NCI-H460 (cell line): ENCODE data around the gene MYH16. TPM values are rescaled to one million over a fixed set of nuclear protein-coding genes. Genes with fewer than 3 reads are reported as not detected.
"Not testable (repeated sequence)": the region's sequence is repeated elsewhere in the genome, so short reads cannot be mapped to it uniquely, and the experiment has no call there.

Source experiments
- DNase-seq: peaks from one replicate; pipeline ENCODE4 v3.0.0-alpha.2; 2016; ENCODE audit warnings: low read depth; ENCODE audit errors: extremely low read depth
- total RNA-seq: library from RNA; depleted of rRNA; stranded (reverse); fragments of >200 nt; shearing (Covaris generic); gene quantifications from 2 replicates; pipeline ENCODE4 v1.2.3, GENCODE V29; 2014; rRNA removed

Gene MYH16
- total RNA-seq, 1 experiment from 2014 or later = not detected

GRCh38 chr7:99340659-99341058 is 68.0 kb downstream of the MYH16 start:
- no peak for DNase-seq

- no peak for DNase-seq
These were observed 71.5 kb downstream of the MYH16 start for GRCh38 chr7:99344061-99344647.

DNA sequence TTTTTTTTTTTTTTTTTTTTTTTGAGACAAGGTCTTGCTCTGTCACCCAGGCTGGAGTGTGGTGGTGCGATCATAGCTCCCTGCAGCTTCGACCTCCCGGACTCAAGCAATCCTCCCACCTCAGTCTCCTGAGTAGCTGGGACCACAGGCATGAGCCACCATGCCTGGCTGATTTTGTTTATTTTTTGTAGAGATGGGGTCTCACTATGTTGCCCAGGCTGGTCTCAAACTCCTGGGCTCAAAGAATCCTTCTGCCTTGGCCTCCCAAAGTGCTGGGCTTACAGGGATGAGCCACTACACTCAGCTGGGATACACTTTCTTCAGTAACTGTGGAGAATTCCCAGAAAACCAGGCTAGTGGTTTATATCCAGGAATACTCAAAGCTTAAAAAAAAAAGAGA is 78.0 kb downstream of the MYH16 start:
- DNase-seq = not testable (repeated sequence)

- DNase-seq = no peak
These were observed 79.6 kb downstream of the MYH16 start for GRCh38 chr7:99352247-99352646.

DNA sequence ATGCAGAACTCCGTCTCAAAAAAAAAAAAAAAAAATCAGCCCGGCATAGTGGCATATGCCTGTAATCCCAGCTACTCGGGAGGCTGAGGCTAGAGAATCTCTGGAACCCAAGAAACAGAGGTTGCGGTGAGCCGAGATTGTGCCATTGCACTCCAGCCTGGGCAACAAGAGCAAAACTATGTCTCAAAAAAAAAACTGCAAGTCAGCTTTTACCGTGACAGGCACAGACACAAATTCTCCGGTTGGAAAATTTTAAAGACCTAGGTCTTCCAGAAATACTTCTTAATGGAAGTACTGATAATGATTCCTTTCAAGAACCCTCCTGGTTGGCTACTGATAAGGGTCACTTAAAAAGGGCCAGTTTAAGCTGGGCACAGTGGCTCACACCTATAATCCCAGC is 82.5 kb downstream of the MYH16 start:
- DNase-seq = no peak

GRCh38 chr7:99357701-99358490 is 85.3 kb downstream of the MYH16 start:
- DNase-seq = no peak

DNA sequence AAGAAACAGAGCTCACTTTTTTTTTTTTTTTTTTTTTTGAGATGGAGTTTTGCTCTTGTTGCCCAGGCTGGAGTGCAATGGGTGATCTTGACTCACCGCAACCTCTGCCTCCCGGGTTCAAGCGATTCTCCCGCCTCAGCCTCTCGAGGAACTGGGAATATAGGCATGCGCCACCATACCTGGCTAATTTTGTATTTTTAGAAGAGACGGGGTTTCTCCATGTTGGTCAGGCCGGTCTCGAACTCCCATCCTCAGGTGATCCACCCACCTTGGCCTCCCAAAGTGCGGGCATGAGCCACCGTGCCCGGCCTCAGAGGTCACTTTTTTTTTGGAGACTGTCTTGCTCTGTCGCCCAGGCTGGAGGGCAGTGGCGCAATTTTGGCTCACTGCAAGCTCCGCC is 85.9 kb downstream of the MYH16 start:
- DNase-seq = not testable (repeated sequence)

- no peak for DNase-seq
These were observed 87.0 kb downstream of the MYH16 start for GRCh38 chr7:99359465-99360154.

Other genes with a start within 250 kb of the MYH16 start
- 23.6 and 26.4 TPM in 2 replicates for gene SMURF1, start 128.7 kb upstream of the MYH16 start, total RNA-seq
- gene KPNA7, start 64.7 kb upstream of the MYH16 start, total RNA-seq = 0.07 TPM in 1 of 2 replicates, not detected in the other
- 162 and 177 TPM in 2 replicates for gene ARPC1A, start 53.1 kb downstream of the MYH16 start, total RNA-seq
- gene ARPC1B, start 101.9 kb downstream of the MYH16 start, total RNA-seq = 236 and 247 TPM in 2 replicates
- 67.2 and 72.1 TPM in 2 replicates for gene PDAP1, start 135.8 kb downstream of the MYH16 start, total RNA-seq
- 211 and 220 TPM in 2 replicates for gene BUD31, start 136.1 kb downstream of the MYH16 start, total RNA-seq
- gene PTCD1, start 166.0 kb downstream of the MYH16 start, total RNA-seq = 6.1 and 6.4 TPM in 2 replicates
- 37.1 and 42.7 TPM in 2 replicates for gene CPSF4, start 166.1 kb downstream of the MYH16 start, total RNA-seq
- 598 and 637 TPM in 2 replicates for gene ATP5MF, start 193.3 kb downstream of the MYH16 start, total RNA-seq
- 6.8 and 7.0 TPM in 2 replicates for gene ZNF789, start 200.1 kb downstream of the MYH16 start, total RNA-seq
- 17.6 and 18.0 TPM in 2 replicates for gene ZNF394, start 227.4 kb downstream of the MYH16 start, total RNA-seq
- gene ZKSCAN5, start 231.8 kb downstream of the MYH16 start, total RNA-seq = 12.0 and 12.7 TPM in 2 replicates